Measurements from ENCODE around the gene GNAI3. TPM values are rescaled to one million over a fixed set of nuclear protein-coding genes. Genes with fewer than 3 reads are reported as not detected.

GNAI3 gene
- total and polyA plus RNA-seq, 9 donors: 6.9 to 10.0 (median 7.4) TPM

GRCh38 chr1:109567877-109568672 lies 19.7 kb downstream of the GNAI3 start:
- Histone ChIP-seq H3K27ac (ENCODE audit: low read length) (no peak overlapping the region), H3K4me1 (ENCODE audit: control insufficient read depth, insufficient read depth, low read length) (peaks cover 3% of the 10 kb centered on the region)
- no CpG with 5 or more reads among the region's 4 CpGs for WGBS (ENCODE audit: insufficient coverage)

GRCh38 chr1:109569323-109569722 lies 20.9 kb downstream of the GNAI3 start:
- no peak overlapping the region for H3K27ac ChIP-seq (ENCODE audit: low read length)
- no peaks in the 10 kb centered on the region for H3K4me1 ChIP-seq (ENCODE audit: control insufficient read depth, insufficient read depth, low read length)

More at GRCh38 chr1:109567877-109568672, 19.7 kb downstream of the GNAI3 start:
- Histone ChIP-seq H3K27me3 (ENCODE audit: control insufficient read depth, insufficient read depth, low read length) (no peaks in the 10 kb centered on the region), H3K36me3 (ENCODE audit: control insufficient read depth, insufficient read depth, low read length) (no peaks in the 10 kb centered on the region), H3K4me3 (ENCODE audit: low read length) (no peak overlapping the region), H3K9me3 (replicated peaks; ENCODE audit: control insufficient read depth, low read depth, low read length) (no peaks in the 10 kb centered on the region)
- no peak for DNase-seq

GRCh38 chr1:109570414-109570813 lies 22.0 kb downstream of the GNAI3 start:
- WGBS (ENCODE audit: insufficient coverage): 70% methylated on average over 3 of the region's 3 CpGs
- no peak overlapping the region for H3K27ac ChIP-seq (ENCODE audit: low read length)
- H3K4me3 ChIP-seq (ENCODE audit: low read length): no peak overlapping the region
- no peaks in the 10 kb centered on the region for H3K9me3 ChIP-seq (replicated peaks; ENCODE audit: control insufficient read depth, low read depth, low read length)
- H3K36me3 ChIP-seq (ENCODE audit: control insufficient read depth, insufficient read depth, low read length): no peaks in the 10 kb centered on the region
- DNase-seq: no peak
- H3K4me1 ChIP-seq (ENCODE audit: control insufficient read depth, insufficient read depth, low read length): no peaks in the 10 kb centered on the region
- no peaks in the 10 kb centered on the region for H3K27me3 ChIP-seq (ENCODE audit: control insufficient read depth, insufficient read depth, low read length)

More at GRCh38 chr1:109569323-109569722, 20.9 kb downstream of the GNAI3 start:
- Histone ChIP-seq H3K36me3 (ENCODE audit: control insufficient read depth, insufficient read depth, low read length) (no peaks in the 10 kb centered on the region), H3K27me3 (ENCODE audit: control insufficient read depth, insufficient read depth, low read length) (no peaks in the 10 kb centered on the region), H3K4me3 (ENCODE audit: low read length) (no peak overlapping the region), H3K9me3 (replicated peaks; ENCODE audit: control insufficient read depth, low read depth, low read length) (no peaks in the 10 kb centered on the region)
- no peak for DNase-seq
- WGBS (ENCODE audit: insufficient coverage): 76% methylated on average over 1 of the region's 1 CpG

- Histone ChIP-seq H3K4me3 (ENCODE audit: low read length) (no peak overlapping the region), H3K27ac (ENCODE audit: low read length) (no peak overlapping the region), H3K4me1 (ENCODE audit: control insufficient read depth, insufficient read depth, low read length) (no peaks in the 10 kb centered on the region), H3K27me3 (ENCODE audit: control insufficient read depth, insufficient read depth, low read length) (no peaks in the 10 kb centered on the region), H3K36me3 (ENCODE audit: control insufficient read depth, insufficient read depth, low read length) (peaks cover 4% of the 10 kb centered on the region), H3K9me3 (replicated peaks; ENCODE audit: control insufficient read depth, low read depth, low read length) (no peaks in the 10 kb centered on the region)
- DNase-seq: peak; percentile 43
- WGBS (ENCODE audit: insufficient coverage): no CpG with 5 or more reads among the region's 2 CpGs
Observed at GRCh38 chr1:109573785-109574184, 25.4 kb downstream of the GNAI3 start.

- Histone ChIP-seq H3K4me1 (ENCODE audit: control insufficient read depth, insufficient read depth, low read length) (peaks cover 2% of the 10 kb centered on the region), H3K36me3 (ENCODE audit: control insufficient read depth, insufficient read depth, low read length) (peaks cover 14% of the 10 kb centered on the region), H3K9me3 (replicated peaks; ENCODE audit: control insufficient read depth, low read depth, low read length) (no peaks in the 10 kb centered on the region), H3K27me3 (ENCODE audit: control insufficient read depth, insufficient read depth, low read length) (no peaks in the 10 kb centered on the region), H3K4me3 (ENCODE audit: low read length) (no peak overlapping the region), H3K27ac (ENCODE audit: low read length) (no peak overlapping the region)
- DNase-seq: no peak
- WGBS (ENCODE audit: insufficient coverage): no CpG with 5 or more reads among the region's 3 CpGs
Observed at GRCh38 chr1:109578947-109579443, 30.6 kb downstream of the GNAI3 start.

- Histone ChIP-seq H3K4me1 (ENCODE audit: control insufficient read depth, insufficient read depth, low read length) (peaks cover 2% of the 10 kb centered on the region), H3K27ac (ENCODE audit: low read length) (no peak overlapping the region), H3K4me3 (ENCODE audit: low read length) (no peak overlapping the region), H3K36me3 (ENCODE audit: control insufficient read depth, insufficient read depth, low read length) (peaks cover 14% of the 10 kb centered on the region), H3K27me3 (ENCODE audit: control insufficient read depth, insufficient read depth, low read length) (no peaks in the 10 kb centered on the region), H3K9me3 (replicated peaks; ENCODE audit: control insufficient read depth, low read depth, low read length) (no peaks in the 10 kb centered on the region)
- WGBS (ENCODE audit: insufficient coverage): no CpG with 5 or more reads among the region's 1 CpG
- DNase-seq: peak; percentile 67
Observed at GRCh38 chr1:109579491-109579890, 31.1 kb downstream of the GNAI3 start.

- H3K4me1 ChIP-seq (ENCODE audit: control insufficient read depth, insufficient read depth, low read length): peaks cover 2% of the 10 kb centered on the region
- no peak overlapping the region for H3K4me3 ChIP-seq (ENCODE audit: low read length)
- no peak overlapping the region for H3K27ac ChIP-seq (ENCODE audit: low read length)
- H3K9me3 ChIP-seq (replicated peaks; ENCODE audit: control insufficient read depth, low read depth, low read length): no peaks in the 10 kb centered on the region
- WGBS (ENCODE audit: insufficient coverage): no CpG with 5 or more reads among the region's 2 CpGs
- peaks cover 21% of the 10 kb centered on the region for H3K36me3 ChIP-seq (ENCODE audit: control insufficient read depth, insufficient read depth, low read length)
- no peak for DNase-seq
- no peaks in the 10 kb centered on the region for H3K27me3 ChIP-seq (ENCODE audit: control insufficient read depth, insufficient read depth, low read length)
Observed at GRCh38 chr1:109582021-109582420, 33.6 kb downstream of the GNAI3 start.

- no peaks in the 10 kb centered on the region for H3K4me1 ChIP-seq (ENCODE audit: control insufficient read depth, insufficient read depth, low read length)
- no peaks in the 10 kb centered on the region for H3K9me3 ChIP-seq (replicated peaks; ENCODE audit: control insufficient read depth, low read depth, low read length)
- no peak overlapping the region for H3K4me3 ChIP-seq (ENCODE audit: low read length)
- H3K36me3 ChIP-seq (ENCODE audit: control insufficient read depth, insufficient read depth, low read length): peaks cover 28% of the 10 kb centered on the region
- H3K27ac ChIP-seq (ENCODE audit: low read length): no peak overlapping the region
- no peak for DNase-seq
- H3K27me3 ChIP-seq (ENCODE audit: control insufficient read depth, insufficient read depth, low read length): no peaks in the 10 kb centered on the region
- WGBS (ENCODE audit: insufficient coverage): no CpG with 5 or more reads among the region's 1 CpG
Observed at GRCh38 chr1:109584766-109585165, 36.4 kb downstream of the GNAI3 start.

- DNase-seq: no peak
- peaks cover 28% of the 10 kb centered on the region for H3K36me3 ChIP-seq (ENCODE audit: control insufficient read depth, insufficient read depth, low read length)
- H3K4me3 ChIP-seq (ENCODE audit: low read length): no peak overlapping the region
- H3K4me1 ChIP-seq (ENCODE audit: control insufficient read depth, insufficient read depth, low read length): no peaks in the 10 kb centered on the region
- H3K9me3 ChIP-seq (replicated peaks; ENCODE audit: control insufficient read depth, low read depth, low read length): no peaks in the 10 kb centered on the region
- H3K27ac ChIP-seq (ENCODE audit: low read length): no peak overlapping the region
- WGBS (ENCODE audit: insufficient coverage): 100% methylated on average over 1 of the region's 3 CpGs
- H3K27me3 ChIP-seq (ENCODE audit: control insufficient read depth, insufficient read depth, low read length): no peaks in the 10 kb centered on the region
Observed at GRCh38 chr1:109586055-109586454, 37.6 kb downstream of the GNAI3 start.

GRCh38 chr1:109589177-109589576 lies 40.8 kb downstream of the GNAI3 start:
- Histone ChIP-seq H3K36me3 (ENCODE audit: control insufficient read depth, insufficient read depth, low read length) (peaks cover 37% of the 10 kb centered on the region), H3K9me3 (replicated peaks; ENCODE audit: control insufficient read depth, low read depth, low read length) (no peaks in the 10 kb centered on the region), H3K4me1 (ENCODE audit: control insufficient read depth, insufficient read depth, low read length) (no peaks in the 10 kb centered on the region), H3K4me3 (ENCODE audit: low read length) (no peak overlapping the region), H3K27ac (ENCODE audit: low read length) (no peak overlapping the region), H3K27me3 (ENCODE audit: control insufficient read depth, insufficient read depth, low read length) (no peaks in the 10 kb centered on the region)
- WGBS (ENCODE audit: insufficient coverage): 100% methylated on average over 2 of the region's 3 CpGs
- DNase-seq: no peak
